H9 (cell line): Measurements from ENCODE around the gene KCNAB2. TPM values are rescaled to one million over a fixed set of nuclear protein-coding genes. Genes with fewer than 3 reads are reported as not detected.

ENCODE experiments used
- DNase-seq: peaks from one replicate; pipeline ENCODE4 v3.0.0-alpha.2; 2017
- H2AFZ ChIP-seq: one replicate; pipeline ENCODE4 v1.6.1; 2013; ENCODE audit warnings: mild to moderate bottlenecking, low read length, control low read depth, moderate library complexity
- H2AK5ac ChIP-seq: 2 replicates; pipeline ENCODE4 v1.6.1; 2013; ENCODE audit warnings: low read length, control low read depth, mixed read lengths; ENCODE audit not compliant: insufficient read length
- H2BK120ac ChIP-seq: one replicate; pipeline ENCODE4 v1.6.1; 2013; ENCODE audit warnings: low read depth, mild to moderate bottlenecking, low read length, control low read depth, inconsistent platforms; ENCODE audit not compliant: poor library complexity, severe bottlenecking
- H2BK12ac ChIP-seq: 2 replicates; pipeline ENCODE4 v1.6.1; 2013; ENCODE audit warnings: low read length, control low read depth, mixed read lengths, low read depth; ENCODE audit not compliant: insufficient read length
- H2BK15ac ChIP-seq: 2 replicates; pipeline ENCODE4 v1.6.1; 2013; ENCODE audit warnings: low read depth, low read length, control low read depth
- H2BK20ac ChIP-seq: one replicate; pipeline ENCODE4 v1.6.1; 2013; ENCODE audit warnings: low read depth, mild to moderate bottlenecking, low read length, control low read depth, inconsistent platforms; ENCODE audit not compliant: poor library complexity, severe bottlenecking
- H2BK5ac ChIP-seq: 2 replicates; pipeline ENCODE4 v1.6.1; 2013; ENCODE audit warnings: low read length, control low read depth, mixed read lengths; ENCODE audit not compliant: insufficient read length
- H3K14ac ChIP-seq: 2 replicates; pipeline ENCODE4 v1.6.1; 2013; ENCODE audit warnings: low read length, control low read depth; ENCODE audit not compliant: insufficient read depth
- H3K18ac ChIP-seq: 2 replicates; pipeline ENCODE4 v1.6.1; 2013; ENCODE audit warnings: low read depth, mild to moderate bottlenecking, mixed read lengths, low read length, control low read depth; ENCODE audit not compliant: insufficient read length
- H3K23ac ChIP-seq: 2 replicates; pipeline ENCODE4 v1.6.1; 2013; ENCODE audit warnings: low read length, control low read depth, mixed read lengths, low read depth; ENCODE audit not compliant: insufficient read length
- H3K23me2 ChIP-seq: 2 replicates; pipeline ENCODE4 v1.6.1; 2013; ENCODE audit warnings: low read depth, mild to moderate bottlenecking, mixed read lengths, low read length, control low read depth; ENCODE audit not compliant: insufficient read length, poor library complexity, severe bottlenecking
- H3K27ac ChIP-seq: 2 replicates; pipeline ENCODE4 v1.5.1; 2013; ENCODE audit warnings: low read length, control low read depth, mixed read lengths, low read depth; ENCODE audit not compliant: insufficient read length
- H3K27me3 ChIP-seq: 2 replicates; pipeline ENCODE4 v1.6.1; 2013; ENCODE audit warnings: low read length, control low read depth, inconsistent platforms; ENCODE audit not compliant: insufficient read depth
- H3K4ac ChIP-seq: 2 replicates; pipeline ENCODE4 v1.6.1; 2013; ENCODE audit warnings: low read depth, mild to moderate bottlenecking, control low read depth, inconsistent platforms, low read length, moderate library complexity
- H3K4me1 ChIP-seq: 2 replicates; pipeline ENCODE4 v1.6.1; 2013; ENCODE audit warnings: low read length, control low read depth, inconsistent platforms; ENCODE audit not compliant: insufficient read depth
- H3K4me2 ChIP-seq: 2 replicates; pipeline ENCODE4 v1.6.1; 2013; ENCODE audit warnings: low read length, control low read depth, mixed read lengths; ENCODE audit not compliant: insufficient read length, insufficient read depth
- H3K56ac ChIP-seq: 2 replicates; pipeline ENCODE4 v1.6.1; 2013; ENCODE audit warnings: low read depth, mild to moderate bottlenecking, mixed read lengths, low read length, control low read depth; ENCODE audit not compliant: insufficient read length
- H3K79me1 ChIP-seq: 2 replicates; pipeline ENCODE4 v1.6.1; 2013; ENCODE audit warnings: low read depth, mild to moderate bottlenecking, moderate library complexity, low read length, control low read depth, inconsistent platforms; ENCODE audit not compliant: insufficient read depth, poor library complexity, severe bottlenecking
- H3K79me2 ChIP-seq: 2 replicates; pipeline ENCODE4 v1.6.1; 2013; ENCODE audit warnings: low read length, control low read depth, inconsistent platforms; ENCODE audit not compliant: insufficient read depth
- H3K9ac ChIP-seq: 2 replicates; pipeline ENCODE4 v1.6.1; 2013; ENCODE audit warnings: low read length, control low read depth, mixed read lengths; ENCODE audit not compliant: insufficient read length; ENCODE audit errors: extremely low read depth
- H3K9me3 ChIP-seq: one replicate; pipeline ENCODE4 v1.6.1; 2013; ENCODE audit warnings: low read depth, low read length, inconsistent platforms; ENCODE audit not compliant: control insufficient read depth
- H3T11ph ChIP-seq: one replicate; pipeline ENCODE4 v1.6.1; 2013; ENCODE audit warnings: mild to moderate bottlenecking, low read length, control low read depth, inconsistent platforms
- H4K20me1 ChIP-seq: one replicate; pipeline ENCODE4 v1.6.1; 2013; ENCODE audit not compliant: control insufficient read depth, insufficient read length, insufficient read depth
- H4K5ac ChIP-seq: 2 replicates; pipeline ENCODE4 v1.6.1; 2013; ENCODE audit warnings: low read depth, mild to moderate bottlenecking, mixed read lengths, low read length, control low read depth; ENCODE audit not compliant: insufficient read length
- H4K8ac ChIP-seq: replicated peaks from 2 replicates; pipeline ENCODE4 v1.6.1; 2013; ENCODE audit warnings: low read length, control low read depth, mixed read lengths, low read depth; ENCODE audit not compliant: insufficient read length
- H4K91ac ChIP-seq: 2 replicates; pipeline ENCODE4 v1.6.1; 2013; ENCODE audit warnings: low read depth, mild to moderate bottlenecking, moderate library complexity, mixed read lengths, low read length, control low read depth; ENCODE audit not compliant: insufficient read length
- H3K27ac Mint-ChIP-seq, 3 experiments: 2 replicates in 2 of 3; 3 replicates in 1 of 3; pipeline ENCODE4 v1.8.0; 2020 to 2021; ENCODE audit warnings: mixed read lengths in 3 of 3, mild to moderate bottlenecking in 1 of 3, moderate library complexity in 1 of 3
- H3K27me3 Mint-ChIP-seq: 2 replicates; pipeline ENCODE4 v1.8.0; 2021; ENCODE audit warnings: low read depth, mild to moderate bottlenecking, moderate library complexity, mixed read lengths
- H3K36me3 Mint-ChIP-seq, 3 experiments: 2 replicates in 2 of 3; 3 replicates in 1 of 3; pipeline ENCODE4 v1.8.0; 2020 to 2021; ENCODE audit warnings: low read depth in 3 of 3, mixed read lengths in 3 of 3; ENCODE audit not compliant: insufficient read depth in 1 of 3
- H3K4me1 Mint-ChIP-seq, 2 experiments: 2 replicates each; pipeline ENCODE4 v1.8.0; 2020; ENCODE audit warnings: mixed read lengths in 2 of 2
- H3K4me3 Mint-ChIP-seq, 2 experiments: 2 replicates in 1 of 2; 3 replicates in 1 of 2; pipeline ENCODE4 v1.8.0; 2020 to 2021; ENCODE audit warnings: mild to moderate bottlenecking in 2 of 2, mixed read lengths in 2 of 2, moderate library complexity in 1 of 2
- H3K9me3 Mint-ChIP-seq, 2 experiments: 2 replicates in 1 of 2; 3 replicates in 1 of 2; pipeline ENCODE4 v1.8.0; 2020; ENCODE audit warnings: mild to moderate bottlenecking in 2 of 2, mixed read lengths in 2 of 2, moderate library complexity in 1 of 2
- CTCF ChIP-seq: fragments of 200-600 bp; sonication (generic); conservative IDR thresholded peaks from 3 replicates; pipeline ENCODE4 v1.8.0; 2021; ENCODE audit warnings: antibody characterized with exemption, mild to moderate bottlenecking
- WGBS: extraction: QIAGEN DNeasy Blood & Tissue Kit; methylation state at CpG from one replicate; pipeline ENCODE4 v1.1.7; 2013; ENCODE audit warnings: missing lambda C conversion rate, low lambda C conversion rate, mixed read lengths; ENCODE audit not compliant: insufficient read length; ENCODE audit errors: extremely low coverage; 5-methylcytosine and 5-hydroxymethylcytosine counted together
- total RNA-seq: library from RNA; stranded (reverse); gene quantifications from 2 replicates; pipeline ENCODE4 v1.2.1, GENCODE V29; 2021

Gene KCNAB2
- total RNA-seq, 1 experiment from 2014 or later, result 8.3 TPM

- no CpG with 5 or more reads among the region's 14 CpGs for WGBS
- H3K27ac Mint-ChIP-seq, result no peak overlapping the region
- no peak overlapping the region for H2BK15ac ChIP-seq
- H3K23ac ChIP-seq, result no peak overlapping the region
- no peaks in the 10 kb centered on the region for H3K79me1 ChIP-seq
- H3K27me3 Mint-ChIP-seq, result no peaks in the 10 kb centered on the region
- no peak for DNase-seq
- H2BK12ac ChIP-seq, result no peak overlapping the region
- H3K27me3 ChIP-seq, result no peaks in the 10 kb centered on the region; the same call in 1 of the 2 replicates
- no peak overlapping the region for H2BK120ac ChIP-seq
- H4K20me1 ChIP-seq, result no peaks in the 10 kb centered on the region
- H3K23me2 ChIP-seq, result no peaks in the 10 kb centered on the region
- no peak overlapping the region for H4K91ac ChIP-seq
- no peak overlapping the region for H3K18ac ChIP-seq
- H3K9ac ChIP-seq, result no peak overlapping the region
- no peak overlapping the region for H2AFZ ChIP-seq
- H3K4me1 Mint-ChIP-seq, result peaks cover 7 to 10% of the 10 kb centered on the region in 2 experiments; a peak in 3 of 4 replicates
- no peaks in the 10 kb centered on the region for H3K36me3 Mint-ChIP-seq
- H2AK5ac ChIP-seq, result no peak overlapping the region
- no peak overlapping the region for H4K8ac ChIP-seq
- no peak overlapping the region for H3T11ph ChIP-seq
- H3K56ac ChIP-seq, result no peak overlapping the region
- H3K4ac ChIP-seq, result no peak overlapping the region
- H3K27ac ChIP-seq, result no peak overlapping the region
- H4K5ac ChIP-seq, result no peak overlapping the region
- H3K79me2 ChIP-seq, result no peaks in the 10 kb centered on the region
- H2BK5ac ChIP-seq, result no peak overlapping the region
- H3K4me2 ChIP-seq, result no peak overlapping the region
- H3K14ac ChIP-seq, result no peak overlapping the region
- no peaks in the 10 kb centered on the region for H3K9me3 ChIP-seq
- H2BK20ac ChIP-seq, result no peak overlapping the region
- no peaks in the 10 kb centered on the region for H3K4me1 ChIP-seq
- TF ChIP-seq CTCF, result no peak
- no peak overlapping the region for H3K4me3 Mint-ChIP-seq
- no peaks in the 10 kb centered on the region for H3K9me3 Mint-ChIP-seq
Observed at GRCh38 chr1:6087377-6087772, 41.7 kb downstream of the KCNAB2 start.
